Measurements from ENCODE around the gene FCN3.

DNA sequence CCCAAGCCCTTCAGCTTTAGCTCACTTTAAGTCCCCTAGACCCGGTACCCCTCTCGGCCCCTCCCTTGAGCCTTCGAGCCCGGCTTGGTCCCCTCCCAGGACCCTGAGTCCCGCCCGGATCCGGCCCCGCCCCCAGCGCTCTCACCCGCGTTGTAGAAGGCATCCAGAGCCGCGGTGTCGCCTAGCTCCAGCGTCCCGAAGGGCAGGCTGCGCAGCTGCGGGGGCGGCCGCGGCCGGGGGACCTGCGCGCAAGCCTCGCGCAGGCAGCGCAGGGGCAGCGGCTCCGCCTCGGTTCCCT lies 8.6 kb downstream of the FCN3 start:
- TF ChIP-seq, protein P1, sequence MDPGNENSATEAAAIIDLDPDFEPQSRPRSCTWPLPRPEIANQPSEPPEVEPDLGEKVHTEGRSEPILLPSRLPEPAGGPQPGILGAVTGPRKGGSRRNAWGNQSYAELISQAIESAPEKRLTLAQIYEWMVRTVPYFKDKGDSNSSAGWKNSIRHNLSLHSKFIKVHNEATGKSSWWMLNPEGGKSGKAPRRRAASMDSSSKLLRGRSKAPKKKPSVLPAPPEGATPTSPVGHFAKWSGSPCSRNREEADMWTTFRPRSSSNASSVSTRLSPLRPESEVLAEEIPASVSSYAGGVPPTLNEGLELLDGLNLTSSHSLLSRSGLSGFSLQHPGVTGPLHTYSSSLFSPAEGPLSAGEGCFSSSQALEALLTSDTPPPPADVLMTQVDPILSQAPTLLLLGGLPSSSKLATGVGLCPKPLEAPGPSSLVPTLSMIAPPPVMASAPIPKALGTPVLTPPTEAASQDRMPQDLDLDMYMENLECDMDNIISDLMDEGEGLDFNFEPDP (CRISPR knock-in tag; IDR thresholded peaks at IDR 0.05): no peak
- TF ChIP-seq, protein P2, sequence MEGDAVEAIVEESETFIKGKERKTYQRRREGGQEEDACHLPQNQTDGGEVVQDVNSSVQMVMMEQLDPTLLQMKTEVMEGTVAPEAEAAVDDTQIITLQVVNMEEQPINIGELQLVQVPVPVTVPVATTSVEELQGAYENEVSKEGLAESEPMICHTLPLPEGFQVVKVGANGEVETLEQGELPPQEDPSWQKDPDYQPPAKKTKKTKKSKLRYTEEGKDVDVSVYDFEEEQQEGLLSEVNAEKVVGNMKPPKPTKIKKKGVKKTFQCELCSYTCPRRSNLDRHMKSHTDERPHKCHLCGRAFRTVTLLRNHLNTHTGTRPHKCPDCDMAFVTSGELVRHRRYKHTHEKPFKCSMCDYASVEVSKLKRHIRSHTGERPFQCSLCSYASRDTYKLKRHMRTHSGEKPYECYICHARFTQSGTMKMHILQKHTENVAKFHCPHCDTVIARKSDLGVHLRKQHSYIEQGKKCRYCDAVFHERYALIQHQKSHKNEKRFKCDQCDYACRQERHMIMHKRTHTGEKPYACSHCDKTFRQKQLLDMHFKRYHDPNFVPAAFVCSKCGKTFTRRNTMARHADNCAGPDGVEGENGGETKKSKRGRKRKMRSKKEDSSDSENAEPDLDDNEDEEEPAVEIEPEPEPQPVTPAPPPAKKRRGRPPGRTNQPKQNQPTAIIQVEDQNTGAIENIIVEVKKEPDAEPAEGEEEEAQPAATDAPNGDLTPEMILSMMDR (IDR thresholded peaks at IDR 0.05 in 2 of 3, conservative IDR thresholded peaks at IDR 0.05 in 1 of 3; ENCODE audit: insufficient read depth in 2 of 3, low read depth in 1 of 3, low read length in 3 of 3): no peak
- TF ChIP-seq NCOA2 (IDR thresholded peaks at IDR 0.05; ENCODE audit: partially characterized antibody in 2 of 2) (no peak), SMC3 (conservative IDR thresholded peaks at IDR 0.05; ENCODE audit: insufficient read depth, low read depth, low read length) (no peak), TAF1 (IDR thresholded peaks at IDR 0.05; ENCODE audit: control insufficient read depth, extremely low read depth, insufficient read depth, low read length, severe bottlenecking) (peak; percentile 49)
